Ovary (tissue), 9 donors: ENCODE data around the gene TACC2. TPM values are rescaled to one million over a fixed set of nuclear protein-coding genes. Genes with fewer than 3 reads are reported as not detected.

ENCODE experiments used
- DNase-seq, 5 donors: peaks; one replicate each; pipeline ENCODE4 v3.0.0-alpha.2; 2019 to 2020
- H3K27ac ChIP-seq, 2 donors: fragments of 200-600 bp; one replicate each; pipeline versions ENCODE4 v1.5.1 to v1.8.0; 2019 to 2022
- H3K27me3 ChIP-seq: fragments of 200-600 bp; one replicate; pipeline ENCODE4 v1.8.0; 2022
- H3K36me3 ChIP-seq: fragments of 200-600 bp; sonication (generic); one replicate; pipeline ENCODE4 v1.5.1; 2019
- H3K4me1 ChIP-seq: one replicate; pipeline ENCODE4 v1.8.1; 2013; ENCODE audit warnings: mild to moderate bottlenecking, moderate library complexity; ENCODE audit not compliant: insufficient read depth
- H3K4me3 ChIP-seq: fragments of 200-600 bp; sonication (generic); one replicate; pipeline ENCODE4 v1.5.1; 2017
- H3K9me3 ChIP-seq, 2 donors: fragments of 200-600 bp in 1 of 2; sonication (generic) in 1 of 2; one replicate each; pipeline versions ENCODE4 v1.5.1 to v1.8.1; 2013 to 2019; ENCODE audit warnings: mild to moderate bottlenecking in 1 of 2, moderate library complexity in 1 of 2
- CTCF ChIP-seq, 3 donors: fragments of 450-650 bp in 2 of 3; fragments of 200-600 bp in 1 of 3; IDR thresholded peaks; one replicate each; pipeline versions ENCODE4 v1.5.1 to v1.8.0; 2016 to 2022; ENCODE audit warnings: antibody characterized with exemption in 3 of 3, mild to moderate bottlenecking in 1 of 3
- EP300 ChIP-seq: sonication (generic); formaldehyde crosslinking; IDR thresholded peaks from one replicate; pipeline ENCODE4 v1.6.1; 2017; ENCODE audit warnings: antibody characterized with exemption
- POLR2A ChIP-seq: fragments of 450-650 bp; IDR thresholded peaks from one replicate; pipeline ENCODE4 v1.6.1; 2017; ENCODE audit warnings: antibody characterized with exemption, mild to moderate bottlenecking, moderate library complexity
- WGBS, 3 donors: extraction: QIAGEN DNeasy Blood & Tissue Kit in 1 of 3; methylation state at CpG; one replicate each; pipeline versions ENCODE4 v1.1.5 to v1.1.7; 2013 to 2017; 5-methylcytosine and 5-hydroxymethylcytosine counted together
- intact Hi-C, 4 donors: fragments of 100-400 bp; cut with DNase I; formaldehyde crosslinking; loops; one replicate each; pipeline versions ENCODE4 v1.11.0 to v1.15.1; 2022 to 2023
- polyA plus RNA-seq, 2 donors: library from polyadenylated mRNA; stranded (reverse); fragments of 200-250 nt in 1 of 2; fragments of 350-450 nt in 1 of 2; fragmentation: Illumina TruSeq in 1 of 2; extraction: RNeasy Lipid Tissue Mini Kit (QIAGEN cat#74804) in 1 of 2; gene quantifications; one replicate each; pipeline ENCODE4 v1.2.3, GENCODE V29; 2013 to 2014
- total RNA-seq, 7 donors: library from RNA; depleted of rRNA in 2 of 7; stranded (reverse); fragments of >200 nt in 2 of 7; fragmentation: NEBNext Ultra II Directional in 3 of 7; extraction: Animal tissue kit (Norgen Biotek cat#: 25700) in 3 of 7; gene quantifications; one replicate each; pipeline versions ENCODE4 v1.1.0 to v1.2.4, GENCODE V29; 2016 to 2023
- donor health status: DM: no; HTN: no; CAD: no; lungs with moderate emphysema.
- donor health status: DM: no; HTN: no; CAD: no.
- donor health status: Bipolar disorder and iron deficiency.
- donor health status: DM: yes; HTN: yes; CAD: no.
- donor health status: DM: no; HTN: no; CAD: no.
- donor health status: DM: yes; HTN: yes; CAD: no.

TACC2 gene
- total and polyA plus RNA-seq, 9 donors = 6.1 to 66.4 (median 14.2) TPM

GRCh38 chr10:122213364-122213763 lies 224.4 kb downstream of the TACC2 start:
- H3K9me3 ChIP-seq = no peaks in the 10 kb centered on the region
- H3K27ac ChIP-seq = no peak overlapping the region
- no peak for DNase-seq
- no peaks in the 10 kb centered on the region for H3K27me3 ChIP-seq
- H3K36me3 ChIP-seq = no peaks in the 10 kb centered on the region
- WGBS, 3 donors = 57 to 79% (median 68%) methylated on average over 3 of the region's 3 CpGs
- no peak overlapping the region for H3K4me3 ChIP-seq
- no peaks in the 10 kb centered on the region for H3K4me1 ChIP-seq
- TF ChIP-seq POLR2A (no peak), CTCF (IDR thresholded peaks at IDR 0.05) (no peak), EP300 (no peak)
- intact Hi-C loops = no loop called here

- no peak overlapping the region for H3K27ac ChIP-seq
- no peaks in the 10 kb centered on the region for H3K4me1 ChIP-seq
- H3K4me3 ChIP-seq = no peak overlapping the region
- intact Hi-C loops = no loop called here
- no peaks in the 10 kb centered on the region for H3K27me3 ChIP-seq
- 81 to 86% (median 84%) methylated on average over 7 of the region's 7 CpGs for WGBS, 3 donors
- H3K9me3 ChIP-seq = no peaks in the 10 kb centered on the region
- no peak for DNase-seq
- no peaks in the 10 kb centered on the region for H3K36me3 ChIP-seq
- TF ChIP-seq CTCF (IDR thresholded peaks at IDR 0.05) (no peak), POLR2A (no peak), EP300 (no peak)
Observed at GRCh38 chr10:122213766-122214165, 224.8 kb downstream of the TACC2 start.

GRCh38 chr10:122216047-122216446 lies 227.1 kb downstream of the TACC2 start:
- WGBS, 3 donors = 90 to 96% (median 95%) methylated on average over 2 of the region's 2 CpGs
- DNase-seq = no peak
- no peak overlapping the region for H3K4me3 ChIP-seq
- intact Hi-C loops = no loop called here
- no peaks in the 10 kb centered on the region for H3K36me3 ChIP-seq
- H3K27me3 ChIP-seq = no peaks in the 10 kb centered on the region
- TF ChIP-seq CTCF (IDR thresholded peaks at IDR 0.05) = no peak
- no peak for TF ChIP-seq POLR2A
- no peak for TF ChIP-seq EP300
- no peaks in the 10 kb centered on the region for H3K9me3 ChIP-seq
- no peak overlapping the region for H3K27ac ChIP-seq
- H3K4me1 ChIP-seq = no peaks in the 10 kb centered on the region

GRCh38 chr10:122219340-122219739 lies 230.4 kb downstream of the TACC2 start:
- TF ChIP-seq CTCF (IDR thresholded peaks at IDR 0.05) (no peak), EP300 (no peak), POLR2A (no peak)
- Histone ChIP-seq H3K27ac (no peak overlapping the region), H3K36me3 (no peaks in the 10 kb centered on the region), H3K4me1 (no peaks in the 10 kb centered on the region), H3K27me3 (no peaks in the 10 kb centered on the region), H3K4me3 (no peak overlapping the region), H3K9me3 (no peaks in the 10 kb centered on the region)
- 90 to 93% (median 92%) methylated on average over 6 of the region's 6 CpGs for WGBS, 3 donors
- intact Hi-C loops = no loop called here
- DNase-seq = no peak

- TF ChIP-seq CTCF (IDR thresholded peaks at IDR 0.05) = no peak
- TF ChIP-seq EP300 = no peak
- no peak for TF ChIP-seq POLR2A
- intact Hi-C loops = no loop called here
- Histone ChIP-seq H3K9me3 (no peaks in the 10 kb centered on the region), H3K27me3 (no peaks in the 10 kb centered on the region), H3K36me3 (no peaks in the 10 kb centered on the region), H3K4me3 (no peak overlapping the region), H3K27ac (no peak overlapping the region), H3K4me1 (no peaks in the 10 kb centered on the region)
- DNase-seq = no peak
- 39 to 55% (median 46%) methylated on average over 2 of the region's 2 CpGs for WGBS, 3 donors
Observed at GRCh38 chr10:122220736-122221135, 231.8 kb downstream of the TACC2 start.
